OCI-LY3 (cell line): Measurements from ENCODE around the gene NDUFAF3.
"Not testable (repeated sequence)": the region's sequence is repeated elsewhere in the genome, so short reads cannot be mapped to it uniquely, and the experiment has no call there.

Experiments used
- CTCF ChIP-seq: fragments of 200-600, 300-600 bp; sonication (generic); IDR thresholded peaks from 2 replicates; pipeline ENCODE4 v1.5.1; 2014; ENCODE audit warnings: antibody characterized with exemption, low read length, low read depth
- EZH2phosphoT487 ChIP-seq: fragments of 200-600 bp; shearing (Covaris generic); IDR thresholded peaks from 2 replicates; pipeline ENCODE4 v1.6.1; 2018; ENCODE audit warnings: antibody characterized with exemption, mixed run types, low read depth

GRCh38 chr3:49008627-49009026 lies 13.3 kb upstream of the NDUFAF3 start:
- not testable (repeated sequence) for TF ChIP-seq CTCF, EZH2phosphoT487
